Measurements from ENCODE around the gene LCN12.

LCN12 gene

GRCh38 chr9:136958898-136959850, 7.1 kb downstream of the LCN12 start:
- no peak for DNase-seq

GRCh38 chr9:136960212-136960937, 8.3 kb downstream of the LCN12 start:
- no peak for DNase-seq

DNA sequence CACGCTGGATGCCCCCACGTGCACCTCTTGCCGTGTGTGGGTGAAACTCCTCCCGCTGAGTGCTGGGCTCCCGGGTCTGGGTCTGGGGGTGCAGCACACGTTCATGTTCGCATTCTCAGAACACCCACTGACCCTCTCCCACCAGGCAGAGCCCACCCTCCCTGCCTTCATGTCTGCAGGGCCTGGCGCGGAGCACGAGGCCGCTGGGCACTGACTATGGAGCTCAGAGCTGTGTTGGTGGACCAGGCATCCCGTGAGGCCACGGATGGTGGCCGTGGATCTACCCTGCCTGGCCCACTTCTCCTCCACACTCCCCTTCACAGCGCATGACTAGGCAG, 8.8 kb downstream of the LCN12 start:
- no peak for DNase-seq

GRCh38 chr9:136961279-136962065, 9.4 kb downstream of the LCN12 start:
- no peak for DNase-seq

GRCh38 chr9:136962163-136962562, 10.1 kb downstream of the LCN12 start:
- DNase-seq: no peak

- no peak for DNase-seq
Measured at GRCh38 chr9:136962701-136963248, 10.7 kb downstream of the LCN12 start.

- DNase-seq: no peak
Measured at GRCh38 chr9:136963341-136963740, 11.3 kb downstream of the LCN12 start.

GRCh38 chr9:136963751-136964150, 11.7 kb downstream of the LCN12 start:
- DNase-seq: no peak

DNA sequence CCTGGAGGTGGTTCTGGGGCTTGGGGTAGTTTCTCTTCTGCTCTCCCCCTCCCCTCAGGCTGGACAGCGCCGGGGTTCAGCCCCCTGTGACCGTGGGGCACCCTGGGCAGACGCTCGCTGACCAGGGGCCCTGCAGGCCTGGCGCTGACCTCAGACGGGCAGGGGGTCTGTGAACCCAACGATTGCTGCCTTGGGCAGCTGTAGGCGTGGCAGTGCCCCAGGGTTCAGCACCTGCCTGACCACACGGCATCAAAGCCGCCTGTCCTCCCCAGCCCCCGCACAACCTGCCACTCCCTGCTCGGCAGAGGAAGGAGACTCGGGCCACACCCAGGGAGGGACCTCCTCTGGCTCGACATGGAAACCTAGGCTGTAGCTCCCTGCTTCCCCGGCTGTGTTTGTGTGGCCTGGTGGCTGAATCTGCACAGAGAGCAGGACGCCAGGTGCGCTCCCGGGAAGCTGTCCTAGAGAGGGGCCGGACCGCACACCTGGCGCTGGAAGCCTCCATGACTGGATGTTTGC, 12.2 kb downstream of the LCN12 start:
- DNase-seq: no peak

DNA sequence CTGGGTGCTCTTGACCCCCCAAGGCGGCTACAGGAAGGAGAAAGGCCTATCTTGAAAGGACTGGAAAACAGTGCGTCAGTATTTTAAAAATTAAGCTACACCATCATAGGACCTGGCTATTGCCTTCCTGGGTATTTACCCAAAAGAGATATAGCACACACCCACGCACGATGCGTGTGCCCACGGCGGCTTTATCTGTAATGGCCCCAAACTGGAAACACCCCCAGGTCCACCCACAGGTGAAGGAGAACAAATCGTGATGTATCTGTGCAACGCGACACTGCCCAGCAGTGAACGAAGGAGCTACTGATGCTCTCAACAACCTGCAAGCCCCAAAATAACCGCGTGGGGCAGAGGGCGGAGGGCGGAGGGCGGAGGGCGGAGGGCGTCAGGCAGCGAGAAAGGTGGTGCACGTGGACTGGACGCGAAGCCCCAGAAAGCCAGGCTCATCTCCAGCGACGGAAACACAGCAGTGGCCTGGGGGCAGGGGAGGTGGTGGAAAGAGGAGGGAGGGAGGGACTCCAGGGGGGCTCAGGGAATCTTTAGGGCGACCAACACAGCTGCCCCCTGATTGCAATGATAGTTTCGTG, 12.9 kb downstream of the LCN12 start:
- DNase-seq: no peak

- DNase-seq: no peak
Measured at GRCh38 chr9:136965771-136966484, 13.9 kb downstream of the LCN12 start.

- DNase-seq: no peak
Measured at GRCh38 chr9:136968333-136969127, 16.5 kb downstream of the LCN12 start.

DNA sequence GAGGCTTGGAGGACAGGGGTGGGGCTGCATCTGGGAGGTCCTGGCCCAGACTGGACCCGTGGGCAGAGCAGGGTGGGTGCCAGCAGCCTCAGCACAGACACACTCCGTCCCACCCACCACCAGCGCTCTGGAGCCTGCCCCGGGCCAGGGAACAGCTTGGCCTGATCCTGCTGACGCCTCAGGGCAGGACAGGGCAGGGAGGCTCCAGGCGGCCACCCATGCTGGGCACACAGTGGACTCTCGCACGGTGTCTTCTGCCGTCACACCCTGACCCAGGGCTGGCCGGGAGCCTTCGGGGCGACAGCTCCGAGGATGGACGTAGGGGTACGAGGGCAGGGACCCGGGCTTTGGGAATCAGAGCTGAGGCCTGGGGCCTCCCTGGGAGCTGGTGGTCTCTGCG, 17.1 kb downstream of the LCN12 start:
- no peak for DNase-seq

DNA sequence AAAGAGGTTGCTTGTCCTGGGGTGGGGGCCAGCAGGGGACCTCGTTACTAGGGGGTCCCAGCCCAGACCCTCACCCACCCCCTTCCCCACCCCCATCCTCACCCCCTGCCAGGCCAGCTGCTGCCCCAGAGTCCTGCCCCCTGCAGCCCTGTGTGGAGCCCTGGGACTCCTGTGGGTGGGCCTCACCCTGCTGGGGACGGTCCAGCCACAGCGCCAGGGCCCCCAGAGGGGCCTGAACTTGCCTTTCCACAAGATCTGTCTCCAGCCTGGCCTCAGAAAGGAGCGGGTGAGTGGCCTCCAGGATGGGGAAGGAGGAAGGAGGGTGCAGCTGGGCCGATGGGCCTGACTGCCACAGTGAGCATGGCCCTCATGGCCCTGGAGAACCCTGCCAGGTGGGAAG, 17.7 kb downstream of the LCN12 start:
- no peak for DNase-seq

DNA sequence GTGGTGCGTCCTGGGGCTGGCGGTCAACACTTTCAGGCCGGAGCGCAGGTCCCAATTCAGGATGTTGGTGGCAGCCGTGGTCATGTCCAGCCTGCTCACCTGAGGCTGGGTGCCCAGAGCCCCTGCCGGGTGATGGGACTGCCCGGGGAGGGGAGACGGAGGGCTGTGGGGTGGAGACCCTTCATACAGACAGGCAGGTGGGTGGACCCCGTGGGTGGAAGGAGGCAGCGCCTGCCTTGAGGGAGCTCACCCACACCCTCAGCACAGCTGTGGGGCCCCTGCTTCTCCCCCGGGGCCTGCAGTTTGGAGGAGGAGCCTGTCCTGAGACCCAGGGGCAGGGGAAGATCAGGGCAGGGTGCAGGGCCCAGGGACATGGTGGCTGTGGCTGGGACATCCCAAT, 18.3 kb downstream of the LCN12 start:
- no peak for DNase-seq

GRCh38 chr9:136971746-136972145, 19.7 kb downstream of the LCN12 start:
- DNase-seq: no peak

DNA sequence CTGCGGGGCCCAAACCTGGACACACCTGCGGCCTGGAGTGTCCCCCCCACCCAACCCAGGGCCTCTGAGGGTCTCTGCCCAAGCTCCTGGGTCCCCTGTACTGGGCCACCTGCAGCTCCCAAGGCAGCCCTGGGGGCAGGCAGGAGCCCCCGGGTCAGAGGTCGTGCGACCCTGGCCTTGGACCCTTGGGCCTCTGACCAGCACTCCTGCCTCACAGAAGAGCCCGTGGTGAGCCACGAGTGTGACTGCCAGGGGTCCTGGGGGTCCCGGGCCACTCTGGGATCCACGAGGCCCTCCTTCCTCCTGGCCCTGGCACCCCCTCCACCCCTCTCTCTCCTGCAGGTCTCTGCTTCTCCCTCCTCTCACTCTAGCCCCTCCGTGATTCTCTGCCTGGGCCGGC, 20.3 kb downstream of the LCN12 start:
- DNase-seq: no peak

- no peak for DNase-seq
Measured at GRCh38 chr9:136972743-136973142, 20.7 kb downstream of the LCN12 start.

DNA sequence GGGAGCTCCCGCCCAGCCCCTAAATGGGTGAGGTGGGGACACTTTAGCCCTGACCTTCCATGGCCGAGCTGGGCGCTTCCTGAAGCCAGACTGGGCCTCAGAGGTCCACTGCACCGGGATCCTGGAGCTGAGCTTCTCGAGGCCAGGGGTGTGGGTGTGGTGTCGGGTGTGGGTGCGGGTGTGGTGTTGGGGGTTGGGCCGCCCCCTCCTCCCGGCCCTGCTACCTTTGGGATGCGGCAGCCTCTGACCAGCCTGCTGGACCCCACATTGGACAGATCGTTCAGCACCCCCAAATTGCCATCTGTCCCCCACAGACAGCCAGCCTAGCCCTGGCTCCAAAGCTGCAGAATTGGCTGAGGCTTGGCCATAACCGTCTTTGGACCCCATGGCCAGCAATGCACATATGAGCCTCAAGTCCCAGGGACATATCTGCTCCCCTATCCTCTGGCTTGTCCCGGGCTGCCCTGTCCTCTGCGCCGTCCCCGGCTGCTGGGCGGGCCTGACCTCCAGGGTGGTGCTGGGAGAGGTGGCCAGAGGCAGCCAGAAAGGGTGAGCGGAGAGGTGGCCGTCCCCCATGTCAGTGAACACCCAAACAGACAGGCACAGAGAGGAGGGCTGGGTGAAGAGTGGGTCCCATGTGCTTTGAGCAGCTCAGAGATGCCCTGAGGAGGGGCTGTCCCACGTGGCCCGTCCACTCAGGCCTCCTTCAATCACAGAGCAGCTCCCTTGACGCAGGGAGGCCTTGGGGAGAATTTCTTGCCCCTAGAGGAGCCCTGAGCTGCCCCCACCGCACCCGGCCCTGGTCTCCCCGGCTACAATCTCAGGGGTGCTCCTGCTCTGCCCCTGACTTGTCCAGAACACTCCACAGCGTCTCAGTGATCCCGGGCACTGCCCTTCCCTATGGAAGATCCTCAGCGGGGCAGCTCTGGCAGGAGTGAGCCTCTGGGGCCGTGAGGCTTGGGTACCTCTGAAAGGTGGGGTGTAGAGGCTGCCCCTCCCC, 21.8 kb downstream of the LCN12 start:
- no peak for DNase-seq

All from Kasumi-1 (cell line).